K562 (cell line): ENCODE measurements around the gene NANS.
"Not testable (repeated sequence)": the region's sequence is repeated elsewhere in the genome, so short reads cannot be mapped to it uniquely, and the experiment has no call there.

Experiments
- KDM5B ChIP-seq: fragments of 200-600 bp; sonication (generic); IDR thresholded peaks from 2 replicates; pipeline ENCODE4 v1.6.1; 2012; ENCODE audit warnings: low read depth, mild to moderate bottlenecking, moderate library complexity, low read length, control low read depth, inconsistent platforms; ENCODE audit not compliant: insufficient replicate concordance
- KLF13 ChIP-seq: fragments of 450-650 bp; IDR thresholded peaks from 2 replicates; pipeline ENCODE4 v1.6.1; 2016; ENCODE audit warnings: missing genetic modification characterization, low read depth, mild to moderate bottlenecking, missing compliant biosample characterization, moderate library complexity, borderline replicate concordance
- ZNF253 ChIP-seq: fragments of 250-450 bp; sonication (Bioruptor Pico); conservative IDR thresholded peaks from 2 replicates; pipeline ENCODE4 v1.6.1; 2021; ENCODE audit warnings: mild to moderate bottlenecking
- ZNF445 ChIP-seq: fragments of 250-450 bp; sonication (Bioruptor Pico); IDR thresholded peaks from 2 replicates; pipeline ENCODE4 v1.4.0; 2020; ENCODE audit warnings: low read depth, mild to moderate bottlenecking, moderate library complexity

DNA sequence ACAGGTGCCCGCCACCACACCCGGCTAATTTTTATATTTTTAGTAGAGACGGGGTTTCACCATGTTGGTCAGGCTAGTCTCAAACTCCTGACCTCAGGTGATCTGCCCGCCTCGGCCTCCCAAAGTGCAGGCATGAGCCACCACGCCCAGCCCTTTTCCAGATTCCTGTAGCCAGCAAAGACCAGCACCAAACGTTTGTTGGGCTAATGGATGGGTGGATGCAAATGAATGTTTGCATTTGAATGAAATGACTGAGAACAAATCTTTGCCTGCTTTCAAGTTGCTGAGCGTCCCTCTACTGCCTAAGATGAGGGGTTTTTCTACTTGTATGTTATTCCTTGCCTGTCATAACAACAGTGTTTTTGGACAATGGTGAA is 20.0 kb downstream of the NANS start:
- TF ChIP-seq KDM5B; KLF13; ZNF253 (CRISPR knock-in tag); ZNF445 (CRISPR knock-in tag): not testable (repeated sequence)
